T follicular helper cell (primary cell): ENCODE measurements around the gene ISCA2.
"Not testable (repeated sequence)": the region's sequence is repeated elsewhere in the genome, so short reads cannot be mapped to it uniquely, and the experiment has no call there.

Source experiments
- DNase-seq: peaks from one replicate; pipeline ENCODE4 v3.0.0-alpha.2; 2020; ENCODE audit warnings: low read depth

Gene ISCA2

GRCh38 chr14:74528886-74529285 lies 35.3 kb downstream of the ISCA2 start:
- DNase-seq, result no peak

- no peak for DNase-seq
Measured at GRCh38 chr14:74531006-74531405, 37.4 kb downstream of the ISCA2 start.

GRCh38 chr14:74531467-74531866 lies 37.9 kb downstream of the ISCA2 start:
- no peak for DNase-seq

GRCh38 chr14:74532246-74532645 lies 38.7 kb downstream of the ISCA2 start:
- no peak for DNase-seq

- no peak for DNase-seq
Measured at GRCh38 chr14:74533576-74533975, 40.0 kb downstream of the ISCA2 start.

- no peak for DNase-seq
Measured at GRCh38 chr14:74535756-74536325, 42.3 kb downstream of the ISCA2 start.

- DNase-seq, result not testable (repeated sequence)
Measured at GRCh38 chr14:74536336-74536735, 42.8 kb downstream of the ISCA2 start.

GRCh38 chr14:74538411-74539391 lies 45.1 kb downstream of the ISCA2 start:
- DNase-seq, result no peak

GRCh38 chr14:74539503-74539902 lies 45.9 kb downstream of the ISCA2 start:
- no peak for DNase-seq

- no peak for DNase-seq
Measured at GRCh38 chr14:74541225-74541624, 47.7 kb downstream of the ISCA2 start.

- no peak for DNase-seq
Measured at GRCh38 chr14:74542056-74542685, 48.6 kb downstream of the ISCA2 start.

- DNase-seq, result no peak
Measured at GRCh38 chr14:74543771-74544438, 50.3 kb downstream of the ISCA2 start.

GRCh38 chr14:74545386-74545785 lies 51.8 kb downstream of the ISCA2 start:
- no peak for DNase-seq

GRCh38 chr14:74546416-74546815 lies 52.9 kb downstream of the ISCA2 start:
- DNase-seq, result no peak
